Measurements from ENCODE around the gene ARHGAP35. TPM values are rescaled to one million over a fixed set of nuclear protein-coding genes. Genes with fewer than 3 reads are reported as not detected.
"Not testable (repeated sequence)": the region's sequence is repeated elsewhere in the genome, so short reads cannot be mapped to it uniquely, and the experiment has no call there.

The ARHGAP35 gene
- total and polyA plus RNA-seq, 2 experiments from 2014 or later = 13.6 to 57.7 TPM

GRCh38 chr19:46818812-46819211, 42.0 kb upstream of the ARHGAP35 start:
- Histone ChIP-seq H2AFZ (no peak overlapping the region), H3K27ac (ENCODE audit: low read depth) (no peak overlapping the region), H3K4me2 (no peak overlapping the region), H3K79me2 (replicated peaks; ENCODE audit: insufficient read depth) (no peaks in the 10 kb centered on the region), H3K4me3 (no peak overlapping the region), H3K36me3 (ENCODE audit: insufficient read depth) (no peaks in the 10 kb centered on the region), H3K27me3 (ENCODE audit: insufficient read depth) (no peaks in the 10 kb centered on the region), H3F3A (replicated peaks; ENCODE audit: low read depth) (no peaks in the 10 kb centered on the region), H3K4me1 (ENCODE audit: insufficient read depth) (no peaks in the 10 kb centered on the region; the same call in 1 of the 2 replicates), H4K20me1 (replicated peaks; ENCODE audit: insufficient read depth) (no peaks in the 10 kb centered on the region), H3K9me2 (ENCODE audit: insufficient read depth) (no peaks in the 10 kb centered on the region)
- H3K27ac Mint-ChIP-seq = no peak overlapping the region
- H3K4me1 Mint-ChIP-seq = peaks cover 8% of the 10 kb centered on the region
- no peaks in the 10 kb centered on the region; the same call in 2 of the 3 replicates for H3K9me3 Mint-ChIP-seq
- TF ChIP-seq REST (IDR thresholded peaks at IDR 0.05; ENCODE audit: unreplicated experiment) = no peak
- TF ChIP-seq NANOG (IDR thresholded peaks at IDR 0.05; ENCODE audit: borderline replicate concordance) = no peak
- TF ChIP-seq ZNF114 (CRISPR knock-in tag; IDR thresholded peaks at IDR 0.05) = no peak
- TF ChIP-seq ZNF331 (CRISPR knock-in tag; IDR thresholded peaks at IDR 0.05; ENCODE audit: low read depth) = no peak
- TF ChIP-seq EZH2 (IDR thresholded peaks at IDR 0.05; ENCODE audit: low read depth, unreplicated experiment) = no peak
- TF ChIP-seq JUNB (IDR thresholded peaks at IDR 0.05; ENCODE audit: unreplicated experiment) = no peak
- TF ChIP-seq, protein P1, sequence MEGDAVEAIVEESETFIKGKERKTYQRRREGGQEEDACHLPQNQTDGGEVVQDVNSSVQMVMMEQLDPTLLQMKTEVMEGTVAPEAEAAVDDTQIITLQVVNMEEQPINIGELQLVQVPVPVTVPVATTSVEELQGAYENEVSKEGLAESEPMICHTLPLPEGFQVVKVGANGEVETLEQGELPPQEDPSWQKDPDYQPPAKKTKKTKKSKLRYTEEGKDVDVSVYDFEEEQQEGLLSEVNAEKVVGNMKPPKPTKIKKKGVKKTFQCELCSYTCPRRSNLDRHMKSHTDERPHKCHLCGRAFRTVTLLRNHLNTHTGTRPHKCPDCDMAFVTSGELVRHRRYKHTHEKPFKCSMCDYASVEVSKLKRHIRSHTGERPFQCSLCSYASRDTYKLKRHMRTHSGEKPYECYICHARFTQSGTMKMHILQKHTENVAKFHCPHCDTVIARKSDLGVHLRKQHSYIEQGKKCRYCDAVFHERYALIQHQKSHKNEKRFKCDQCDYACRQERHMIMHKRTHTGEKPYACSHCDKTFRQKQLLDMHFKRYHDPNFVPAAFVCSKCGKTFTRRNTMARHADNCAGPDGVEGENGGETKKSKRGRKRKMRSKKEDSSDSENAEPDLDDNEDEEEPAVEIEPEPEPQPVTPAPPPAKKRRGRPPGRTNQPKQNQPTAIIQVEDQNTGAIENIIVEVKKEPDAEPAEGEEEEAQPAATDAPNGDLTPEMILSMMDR (conservative IDR thresholded peaks at IDR 0.05; ENCODE audit: low read depth in 2 of 2) = no peak
- no peaks in the 10 kb centered on the region for H3K36me3 Mint-ChIP-seq (ENCODE audit: low read depth)
- peak; percentile 69 for DNase-seq (ENCODE audit: low spot score)
- H3K4me3 Mint-ChIP-seq = no peak overlapping the region
- peaks cover 3% of the 10 kb centered on the region for H3K27me3 Mint-ChIP-seq (ENCODE audit: insufficient read depth, low read depth, poor library complexity)
- ATAC-seq = peak; percentile 81

- Mint-ChIP-seq H3K27me3 (ENCODE audit: insufficient read depth, low read depth, poor library complexity) (peaks cover 2% of the 10 kb centered on the region), H3K4me3 (no peak overlapping the region), H3K4me1 (peaks cover 5% of the 10 kb centered on the region), H3K27ac (no peak overlapping the region), H3K36me3 (ENCODE audit: low read depth) (no peaks in the 10 kb centered on the region), H3K9me3 (no peaks in the 10 kb centered on the region; the same call in 2 of the 3 replicates)
- Histone ChIP-seq H3K36me3 (ENCODE audit: insufficient read depth) (no peaks in the 10 kb centered on the region), H3F3A (replicated peaks; ENCODE audit: low read depth) (no peaks in the 10 kb centered on the region), H3K79me2 (replicated peaks; ENCODE audit: insufficient read depth) (no peaks in the 10 kb centered on the region), H3K4me2 (no peak overlapping the region), H3K9me2 (ENCODE audit: insufficient read depth) (no peaks in the 10 kb centered on the region), H4K20me1 (replicated peaks; ENCODE audit: insufficient read depth) (no peaks in the 10 kb centered on the region), H3K27ac (ENCODE audit: low read depth) (no peak overlapping the region), H3K4me3 (no peak overlapping the region), H3K4me1 (ENCODE audit: insufficient read depth) (no peaks in the 10 kb centered on the region), H3K27me3 (ENCODE audit: insufficient read depth) (no peaks in the 10 kb centered on the region), H2AFZ (0 out of 2 replicates have a peak overlapping the region, but pooled peaks have one; percentile 43)
- TF ChIP-seq STAT1 (IDR thresholded peaks at IDR 0.05; ENCODE audit: unreplicated experiment) (no peak), POLR2AphosphoS5 (IDR thresholded peaks at IDR 0.05; ENCODE audit: low read depth) (no peak)
- ATAC-seq (peak; percentile 59), DNase-seq (ENCODE audit: low spot score) (no peak)
Measured at GRCh38 chr19:46821512-46822409, 39.0 kb upstream of the ARHGAP35 start.

GRCh38 chr19:46822410-46822787, 38.4 kb upstream of the ARHGAP35 start:
- not testable (repeated sequence) for H2AFZ ChIP-seq; H3K4me1 ChIP-seq (ENCODE audit: insufficient read depth); H3K36me3 Mint-ChIP-seq (ENCODE audit: low read depth); H3K9me3 Mint-ChIP-seq; H3K9me2 ChIP-seq (ENCODE audit: insufficient read depth); H3K79me2 ChIP-seq (replicated peaks; ENCODE audit: insufficient read depth); H3K27ac ChIP-seq (ENCODE audit: low read depth); H3K36me3 ChIP-seq (ENCODE audit: insufficient read depth); ATAC-seq; H3K4me2 ChIP-seq; H3K27ac Mint-ChIP-seq; H4K20me1 ChIP-seq (replicated peaks; ENCODE audit: insufficient read depth); H3F3A ChIP-seq (replicated peaks; ENCODE audit: low read depth); H3K27me3 Mint-ChIP-seq (ENCODE audit: insufficient read depth, low read depth, poor library complexity); H3K27me3 ChIP-seq (ENCODE audit: insufficient read depth); H3K4me1 Mint-ChIP-seq; DNase-seq (ENCODE audit: low spot score); H3K4me3 ChIP-seq; H3K4me3 Mint-ChIP-seq
